Keratinocyte (primary cell): ENCODE data around the gene LEFTY1. TPM values are rescaled to one million over a fixed set of nuclear protein-coding genes. Genes with fewer than 3 reads are reported as not detected.

Source experiments
- DNase-seq: peaks from one replicate; pipeline ENCODE4 v3.0.0-alpha.2; 2011; ENCODE audit warnings: low read depth, missing footprints, low spot score
- FAIRE-seq: peaks from 2 replicates; lab custom pipeline; 2011; peaks lifted over from hg19 to GRCh38; lab: Jason Lieb, UNC
- H2AFZ ChIP-seq: 2 replicates; pipeline ENCODE4 v1.6.0; 2012; ENCODE audit warnings: low read length, control low read depth, inconsistent platforms; ENCODE audit not compliant: control insufficient read depth
- H3K27ac ChIP-seq: 2 replicates; pipeline ENCODE4 v1.5.1; 2011; ENCODE audit warnings: low read length; ENCODE audit not compliant: control insufficient read depth, insufficient read depth
- H3K27me3 ChIP-seq: 3 replicates; pipeline ENCODE4 v1.6.0; 2011; ENCODE audit warnings: low read length; ENCODE audit not compliant: control insufficient read depth, insufficient read depth; ENCODE audit errors: extremely low read depth
- H3K36me3 ChIP-seq, 2 experiments: 2 replicates in 1 of 2; 3 replicates in 1 of 2; pipeline ENCODE4 v1.5.1; 2011; ENCODE audit warnings: low read length in 2 of 2, mild to moderate bottlenecking in 1 of 2; ENCODE audit not compliant: control insufficient read depth in 2 of 2, insufficient read depth in 2 of 2; ENCODE audit errors: extremely low read depth in 1 of 2
- H3K4me1 ChIP-seq: 3 replicates; pipeline ENCODE4 v1.5.1; 2011; ENCODE audit warnings: low read length; ENCODE audit not compliant: control insufficient read depth, insufficient read depth; ENCODE audit errors: extremely low read depth
- H3K4me2 ChIP-seq: 3 replicates; pipeline ENCODE4 v1.6.0; 2011; ENCODE audit warnings: low read depth, low read length; ENCODE audit not compliant: control insufficient read depth, insufficient read depth; ENCODE audit errors: extremely low read depth
- H3K4me3 ChIP-seq, 3 experiments: fragments of 200-600 bp in 1 of 3; sonication (generic) in 1 of 3; 2 replicates in 2 of 3; 3 replicates in 1 of 3; pipeline ENCODE4 v1.5.1; 2011 to 2016; ENCODE audit warnings: low read length in 3 of 3, mild to moderate bottlenecking in 3 of 3, control low read depth in 2 of 3, inconsistent platforms in 1 of 3, low read depth in 1 of 3, mixed read lengths in 1 of 3, mixed run types in 1 of 3, moderate library complexity in 1 of 3; ENCODE audit not compliant: control insufficient read depth in 2 of 3, insufficient read depth in 2 of 3; ENCODE audit errors: extremely low read depth in 1 of 3
- H3K79me2 ChIP-seq: 2 replicates; pipeline ENCODE4 v1.6.0; 2012; ENCODE audit warnings: low read length; ENCODE audit not compliant: control insufficient read depth, insufficient read depth
- H3K9ac ChIP-seq: 3 replicates; pipeline ENCODE4 v1.6.0; 2011; ENCODE audit warnings: low read length; ENCODE audit not compliant: control insufficient read depth, insufficient read depth; ENCODE audit errors: extremely low read depth
- H3K9me1 ChIP-seq: 3 replicates; pipeline ENCODE4 v1.6.0; 2011; ENCODE audit warnings: low read length; ENCODE audit not compliant: control insufficient read depth, insufficient read depth; ENCODE audit errors: extremely low read depth
- H3K9me3 ChIP-seq: 2 replicates; pipeline ENCODE4 v1.5.1; 2012; ENCODE audit warnings: low read depth, low read length; ENCODE audit not compliant: control insufficient read depth
- H4K20me1 ChIP-seq: 3 replicates; pipeline ENCODE4 v1.6.0; 2011; ENCODE audit warnings: low read length; ENCODE audit not compliant: control insufficient read depth, insufficient read depth; ENCODE audit errors: extremely low read depth
- CTCF ChIP-seq, 3 experiments: IDR thresholded peaks in 1 of 3; conservative IDR thresholded peaks in 1 of 3; optimal IDR thresholded peaks in 1 of 3; 2 replicates in 2 of 3; 3 replicates in 1 of 3; pipeline versions ENCODE3 to v1.5.1; 2011; ENCODE audit warnings: low read length in 3 of 3, mild to moderate bottlenecking in 3 of 3, moderate library complexity in 2 of 3, control low read depth in 1 of 3, inconsistent platforms in 1 of 3; ENCODE audit not compliant: insufficient read depth in 2 of 3; ENCODE audit errors: extremely low read depth in 1 of 3
- EZH2 ChIP-seq: IDR thresholded peaks from one replicate; pipeline ENCODE4 v1.6.1; 2012; ENCODE audit warnings: inconsistent platforms, mild to moderate bottlenecking, low read length, moderate library complexity
- dilution Hi-C: fragments of 300-500 bp; cut with MboI; formaldehyde crosslinking; loops from one replicate; pipeline ENCODE4 v1.7.0; 2020; ENCODE audit warnings: low sequenced_read_pairs; ENCODE audit not compliant: extremely low pct_ligation_motif_present
- polyA plus RNA-seq, 5 experiments: library from polyadenylated mRNA; depleted of rRNA in 3 of 5; stranded (reverse) in 3 of 5; stranded (forward) in 1 of 5; unstranded in 1 of 5; fragments of >200 nt; gene quantifications; 1 replicate in 1 of 5; 2 replicates in 3 of 5; 3 replicates in 1 of 5; pipeline versions ENCODE4 v1.2.1 to v1.2.3, GENCODE V29; 2011 to 2012; ENCODE audit warnings: missing spikeins in 2 of 5, low read depth in 1 of 5, low replicate concordance in 1 of 5

The LEFTY1 gene
- polyA plus RNA-seq, 1 donor (not counting 4 experiments of a cell fraction or from before 2014, with no cell fraction given) = not detected

- Histone ChIP-seq H3K9me3 (no peaks in the 10 kb centered on the region), H3K79me2 (no peaks in the 10 kb centered on the region), H3K27me3 (no peaks in the 10 kb centered on the region), H3K4me2 (no peak overlapping the region), H3K36me3 (peaks cover 11 to 24% of the 10 kb centered on the region in 2 experiments), H3K4me1 (no peaks in the 10 kb centered on the region), H3K27ac (no peak overlapping the region), H3K9me1 (no peaks in the 10 kb centered on the region), H2AFZ (no peak overlapping the region), H4K20me1 (no peaks in the 10 kb centered on the region), H3K4me3 (no peak overlapping the region), H3K9ac (no peak overlapping the region)
- dilution Hi-C loops = no loop called here
- TF ChIP-seq EZH2 (no peak), CTCF (optimal IDR thresholded peaks at IDR 0.05 in 1 of 3, IDR thresholded peaks at IDR 0.05 in 1 of 3, conservative IDR thresholded peaks at IDR 0.05 in 1 of 3; ENCODE audit: extremely low read depth in 1 of 3, insufficient read depth in 2 of 3, low read length in 3 of 3) (no peak)
- DNase-seq (no peak), FAIRE-seq (no peak)
Measured at GRCh38 chr1:225860107-225860506, 28.8 kb downstream of the LEFTY1 start.

- TF ChIP-seq CTCF (optimal IDR thresholded peaks at IDR 0.05 in 1 of 3, IDR thresholded peaks at IDR 0.05 in 1 of 3, conservative IDR thresholded peaks at IDR 0.05 in 1 of 3; ENCODE audit: extremely low read depth in 1 of 3, insufficient read depth in 2 of 3, low read length in 3 of 3) = no peak
- TF ChIP-seq EZH2 = no peak
- dilution Hi-C loops = no loop called here
- Histone ChIP-seq H3K27ac (no peak overlapping the region), H2AFZ (no peak overlapping the region), H3K4me2 (no peak overlapping the region), H3K4me3 (no peak overlapping the region), H3K9me1 (no peaks in the 10 kb centered on the region), H3K79me2 (no peaks in the 10 kb centered on the region), H4K20me1 (no peaks in the 10 kb centered on the region), H3K9ac (no peak overlapping the region), H3K36me3 (peaks cover 11 to 26% of the 10 kb centered on the region in 2 experiments), H3K9me3 (no peaks in the 10 kb centered on the region), H3K27me3 (no peaks in the 10 kb centered on the region), H3K4me1 (no peaks in the 10 kb centered on the region)
- FAIRE-seq (no peak), DNase-seq (no peak)
Measured at GRCh38 chr1:225859151-225859550, 29.8 kb downstream of the LEFTY1 start.
